Thoracic aorta (tissue), 2 donors: Measurements from ENCODE around the gene CNTNAP2. TPM values are rescaled to one million over a fixed set of nuclear protein-coding genes. Genes with fewer than 3 reads are reported as not detected.

Experiments
- ATAC-seq: fragments of 150-250 bp; one replicate; pipeline ENCODE4 v1.8.0; 2017; ENCODE audit warnings: low read depth; ENCODE audit not compliant: insufficient number of reproducible peaks, low FRiP score
- DNase-seq: peaks from one replicate; pipeline ENCODE4 v3.0.0-alpha.2; 2020; ENCODE audit warnings: low spot score
- H3K27ac ChIP-seq, 2 donors: fragments of 200-600 bp; sonication (generic); 1 replicate in 1 of 2; 2 replicates in 1 of 2; pipeline ENCODE4 v1.5.1; 2016; ENCODE audit warnings: mild to moderate bottlenecking in 2 of 2, moderate library complexity in 2 of 2
- H3K27me3 ChIP-seq: fragments of 200-600 bp; sonication (generic); replicated peaks from 2 replicates; pipeline ENCODE4 v1.6.0; 2016; ENCODE audit warnings: mild to moderate bottlenecking; ENCODE audit not compliant: insufficient read depth
- H3K36me3 ChIP-seq: fragments of 200-600 bp; sonication (generic); one replicate; pipeline ENCODE4 v1.5.1; 2016
- H3K4me1 ChIP-seq, 2 donors: fragments of 200-600 bp; sonication (generic); 1 replicate in 1 of 2; 2 replicates in 1 of 2; pipeline versions ENCODE4 v1.5.1 to v1.6.0; 2016; ENCODE audit warnings: low read depth in 2 of 2, mild to moderate bottlenecking in 1 of 2; ENCODE audit not compliant: control insufficient read depth in 1 of 2
- H3K4me3 ChIP-seq: fragments of 200-600 bp; sonication (generic); 2 replicates; pipeline ENCODE4 v1.5.1; 2016; ENCODE audit warnings: mild to moderate bottlenecking
- H3K9me3 ChIP-seq: fragments of 200-600 bp; sonication (generic); 2 replicates; pipeline ENCODE4 v1.5.1; 2016
- total RNA-seq, 2 donors: library from RNA; depleted of rRNA; stranded (reverse); fragments of >200 nt; gene quantifications; one replicate each; pipeline versions ENCODE4 v1.1.0 to v1.2.3, GENCODE V29; 2016
- TF ChIP-seq, protein P1 (sequence below): fragments of 200-600 bp; sonication (generic); IDR thresholded peaks from one replicate; pipeline ENCODE4 v1.5.1; 2019; ENCODE audit warnings: antibody characterized with exemption

The CNTNAP2 gene
- total RNA-seq, 2 donors from 2014 or later = not detected

DNA sequence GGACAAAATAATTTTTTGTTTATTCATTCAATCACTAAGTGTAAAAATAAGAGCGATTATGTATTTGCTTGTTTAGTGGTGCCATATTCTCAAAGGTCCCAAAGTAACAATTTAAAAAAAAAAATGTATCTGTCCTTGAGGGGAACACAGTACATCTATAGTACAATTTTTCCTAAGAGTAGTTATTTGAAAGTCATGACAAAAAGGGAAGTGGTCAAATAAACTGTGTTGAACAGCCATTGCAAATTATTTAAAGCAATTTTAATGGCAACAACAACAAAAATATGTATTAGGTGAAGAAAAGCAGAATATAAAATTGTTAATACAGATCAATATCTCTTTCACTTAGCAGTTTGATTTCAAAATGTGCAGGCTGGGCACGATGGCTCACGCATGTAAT is 943.5 kb downstream of the CNTNAP2 start:
- no peak overlapping the region for H3K27ac ChIP-seq
- TF ChIP-seq, protein P1, sequence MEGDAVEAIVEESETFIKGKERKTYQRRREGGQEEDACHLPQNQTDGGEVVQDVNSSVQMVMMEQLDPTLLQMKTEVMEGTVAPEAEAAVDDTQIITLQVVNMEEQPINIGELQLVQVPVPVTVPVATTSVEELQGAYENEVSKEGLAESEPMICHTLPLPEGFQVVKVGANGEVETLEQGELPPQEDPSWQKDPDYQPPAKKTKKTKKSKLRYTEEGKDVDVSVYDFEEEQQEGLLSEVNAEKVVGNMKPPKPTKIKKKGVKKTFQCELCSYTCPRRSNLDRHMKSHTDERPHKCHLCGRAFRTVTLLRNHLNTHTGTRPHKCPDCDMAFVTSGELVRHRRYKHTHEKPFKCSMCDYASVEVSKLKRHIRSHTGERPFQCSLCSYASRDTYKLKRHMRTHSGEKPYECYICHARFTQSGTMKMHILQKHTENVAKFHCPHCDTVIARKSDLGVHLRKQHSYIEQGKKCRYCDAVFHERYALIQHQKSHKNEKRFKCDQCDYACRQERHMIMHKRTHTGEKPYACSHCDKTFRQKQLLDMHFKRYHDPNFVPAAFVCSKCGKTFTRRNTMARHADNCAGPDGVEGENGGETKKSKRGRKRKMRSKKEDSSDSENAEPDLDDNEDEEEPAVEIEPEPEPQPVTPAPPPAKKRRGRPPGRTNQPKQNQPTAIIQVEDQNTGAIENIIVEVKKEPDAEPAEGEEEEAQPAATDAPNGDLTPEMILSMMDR = no peak
- H3K9me3 ChIP-seq = no peaks in the 10 kb centered on the region
- no peak for ATAC-seq
- H3K27me3 ChIP-seq = no peaks in the 10 kb centered on the region
- DNase-seq = no peak
- H3K4me3 ChIP-seq = no peak overlapping the region
- H3K36me3 ChIP-seq = no peaks in the 10 kb centered on the region
- H3K4me1 ChIP-seq = no peaks in the 10 kb centered on the region

DNA sequence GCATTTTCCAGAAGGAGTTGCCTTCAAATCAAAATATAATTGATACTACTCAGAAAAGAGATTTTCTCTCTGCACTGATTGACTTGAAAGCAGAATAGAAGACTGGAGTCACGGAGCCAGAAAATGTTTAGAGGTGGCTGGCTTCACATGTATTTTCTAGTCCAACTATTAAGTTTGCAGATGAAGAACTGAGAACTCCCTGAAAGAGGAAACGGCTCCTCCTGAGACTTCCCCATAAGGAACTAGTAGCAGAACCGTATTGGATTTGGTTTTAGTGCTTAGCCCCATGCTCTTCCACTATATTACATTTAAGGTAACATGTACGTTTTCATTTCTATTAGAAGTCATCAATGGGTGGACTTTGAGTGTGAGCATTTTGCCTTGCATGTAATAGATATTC is 946.3 kb downstream of the CNTNAP2 start:
- no peaks in the 10 kb centered on the region for H3K36me3 ChIP-seq
- H3K4me1 ChIP-seq = no peaks in the 10 kb centered on the region
- no peak overlapping the region for H3K27ac ChIP-seq
- ATAC-seq (no peak), DNase-seq (no peak)
- H3K9me3 ChIP-seq = no peaks in the 10 kb centered on the region
- H3K27me3 ChIP-seq = no peaks in the 10 kb centered on the region
- H3K4me3 ChIP-seq = no peak overlapping the region
- TF ChIP-seq, protein P1 = no peak

DNA sequence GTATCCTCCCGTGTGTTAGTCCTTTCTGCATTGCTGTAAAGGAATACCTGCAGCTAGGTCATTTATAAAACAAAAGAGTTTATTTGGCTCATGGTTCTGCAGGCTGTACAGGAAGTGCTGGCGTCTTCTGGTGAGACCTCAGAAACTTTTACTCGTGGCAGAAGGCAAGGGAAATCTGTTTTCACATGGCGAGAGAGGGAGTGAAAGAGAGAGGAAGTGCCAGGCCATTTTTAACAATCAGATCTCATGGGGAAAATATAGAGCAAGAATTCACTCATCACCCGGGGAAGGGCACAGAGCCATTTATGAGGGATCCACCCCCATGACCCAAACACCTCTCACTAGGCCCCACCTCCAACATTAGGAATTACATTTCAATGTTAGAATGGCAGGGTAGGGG is 952.2 kb downstream of the CNTNAP2 start:
- Histone ChIP-seq H3K27me3 (no peaks in the 10 kb centered on the region), H3K9me3 (no peaks in the 10 kb centered on the region), H3K27ac (no peak overlapping the region), H3K36me3 (no peaks in the 10 kb centered on the region), H3K4me3 (no peak overlapping the region), H3K4me1 (no peaks in the 10 kb centered on the region)
- TF ChIP-seq, protein P1 = no peak
- no peak for ATAC-seq
- DNase-seq = no peak

DNA sequence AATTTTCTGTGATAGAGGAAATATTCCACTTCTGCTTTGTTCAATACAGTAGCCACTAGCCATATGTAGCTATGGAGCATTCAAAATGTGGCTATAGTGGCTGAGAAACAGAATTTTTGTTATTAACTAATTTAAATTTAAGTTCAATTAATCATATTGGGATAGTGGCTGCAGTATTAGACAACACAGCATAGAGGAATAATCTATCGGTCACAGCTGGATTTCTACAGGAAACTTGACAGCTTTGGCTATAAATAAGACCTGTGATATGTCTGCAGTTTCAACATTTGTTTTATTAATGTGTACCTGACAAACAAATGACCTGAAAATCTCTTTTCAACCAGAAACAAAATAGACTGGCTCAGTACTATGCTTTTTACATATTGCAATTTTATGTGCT is 953.2 kb downstream of the CNTNAP2 start:
- no peaks in the 10 kb centered on the region for H3K36me3 ChIP-seq
- no peak overlapping the region for H3K4me3 ChIP-seq
- DNase-seq = no peak
- ATAC-seq = no peak
- H3K4me1 ChIP-seq = no peaks in the 10 kb centered on the region
- H3K27me3 ChIP-seq = no peaks in the 10 kb centered on the region
- H3K9me3 ChIP-seq = no peaks in the 10 kb centered on the region
- TF ChIP-seq, protein P1 = no peak
- H3K27ac ChIP-seq = no peak overlapping the region

DNA sequence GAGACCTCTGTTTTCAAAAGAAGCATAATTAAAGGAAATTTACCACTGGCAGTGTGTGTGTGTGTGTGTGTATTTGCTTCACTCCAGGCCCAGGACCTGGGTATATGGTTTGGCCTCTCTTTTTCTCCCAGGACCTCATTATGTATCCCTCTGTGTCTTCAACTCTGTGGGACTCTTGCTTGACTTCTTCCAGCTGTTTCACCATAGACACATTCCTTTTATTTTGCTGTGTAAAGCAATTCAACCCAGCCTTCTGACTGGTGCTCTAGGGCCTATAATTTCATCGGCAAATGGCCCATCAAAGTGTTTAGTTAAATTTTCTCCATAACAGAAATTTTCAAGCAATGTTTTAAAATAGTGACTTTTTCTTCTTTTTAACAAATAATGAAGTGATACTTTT is 954.3 kb downstream of the CNTNAP2 start:
- no peak overlapping the region for H3K4me3 ChIP-seq
- no peaks in the 10 kb centered on the region for H3K9me3 ChIP-seq
- ATAC-seq (no peak), DNase-seq (no peak)
- no peaks in the 10 kb centered on the region for H3K36me3 ChIP-seq
- TF ChIP-seq, protein P1 = no peak
- no peaks in the 10 kb centered on the region for H3K4me1 ChIP-seq
- H3K27me3 ChIP-seq = no peaks in the 10 kb centered on the region
- no peak overlapping the region for H3K27ac ChIP-seq
